Caco-2 (cell line): ENCODE results near the gene MUC5B. TPM values are rescaled to one million over a fixed set of nuclear protein-coding genes. Genes with fewer than 3 reads are reported as not detected.
"Not testable (repeated sequence)": the region's sequence is repeated elsewhere in the genome, so short reads cannot be mapped to it uniquely, and the experiment has no call there.

Source experiments
- BruUV-seq: library from RNA; stranded (reverse); fragments of 400-500 nt; replicated peaks from 2 replicates; lab custom pipeline; 2021; lab: Mats Ljungman, UMichigan
- CTCF ChIA-PET: fragments of 300-600 bp; sonication (Branson Sonifier 250); formaldehyde crosslinking; loops from one replicate; lab custom pipeline; 2022; ENCODE audit warnings: antibody characterized with exemption; lab: Charles Lee
- POLR2A ChIA-PET: fragments of 300-600 bp; sonication (Branson Sonifier 250); formaldehyde crosslinking; loops from one replicate; lab custom pipeline; 2022; ENCODE audit warnings: antibody characterized with exemption; lab: Charles Lee
- DNase-seq, 2 experiments: peaks; one replicate each; pipeline versions ENCODE4 v3.0.0 to v3.0.0-alpha.2; 2020 to 2022
- H3K27me3 ChIP-seq: replicated peaks from 2 replicates; pipeline ENCODE4 v1.6.0; 2011; ENCODE audit warnings: low read length; ENCODE audit not compliant: control insufficient read depth, insufficient read depth
- H3K36me3 ChIP-seq: 2 replicates; pipeline ENCODE4 v1.5.1; 2011; ENCODE audit warnings: low read length; ENCODE audit not compliant: control insufficient read depth, insufficient read depth
- H3K4me1 ChIP-seq: fragments of 250-450 bp; sonication (Bioruptor Pico); 2 replicates; pipeline ENCODE4 v1.5.1; 2020; ENCODE audit warnings: mild to moderate bottlenecking
- H3K4me3 ChIP-seq: 2 replicates; pipeline ENCODE4 v1.5.1; 2011; ENCODE audit warnings: low read depth, mild to moderate bottlenecking, control low read depth, low read length
- H3K9me3 ChIP-seq: fragments of 250-450 bp; sonication (Bioruptor Pico); 2 replicates; pipeline ENCODE4 v1.5.1; 2020; ENCODE audit warnings: mild to moderate bottlenecking, moderate library complexity
- H3K27ac Mint-ChIP-seq: one replicate; pipeline ENCODE4 v1.8.0; 2022; ENCODE audit warnings: mixed read lengths; ENCODE audit not compliant: unreplicated experiment
- H3K27me3 Mint-ChIP-seq: one replicate; pipeline ENCODE4 v1.8.0; 2022; ENCODE audit warnings: mixed read lengths; ENCODE audit not compliant: insufficient read depth, unreplicated experiment
- H3K36me3 Mint-ChIP-seq: one replicate; pipeline ENCODE4 v1.8.0; 2022; ENCODE audit warnings: mild to moderate bottlenecking, mixed read lengths; ENCODE audit not compliant: insufficient read depth, unreplicated experiment
- H3K4me1 Mint-ChIP-seq: one replicate; pipeline ENCODE4 v1.8.0; 2022; ENCODE audit warnings: low read depth, mixed read lengths; ENCODE audit not compliant: unreplicated experiment
- H3K4me3 Mint-ChIP-seq: one replicate; pipeline ENCODE4 v1.8.0; 2022; ENCODE audit warnings: mild to moderate bottlenecking, moderate library complexity, mixed read lengths; ENCODE audit not compliant: unreplicated experiment
- H3K9me3 Mint-ChIP-seq: one replicate; pipeline ENCODE4 v1.8.0; 2022; ENCODE audit warnings: mixed read lengths; ENCODE audit not compliant: unreplicated experiment
- intact Hi-C: fragments of 100-400 bp; cut with micrococcal nuclease; formaldehyde crosslinking; loops from one replicate; pipeline ENCODE4 v1.10.0; 2022; ENCODE audit not compliant: unreplicated experiment
- total RNA-seq: library from RNA; stranded (reverse); gene quantifications from 2 replicates; pipeline ENCODE4 v1.2.3, GENCODE V29; 2022
- TF ChIP-seq, protein P1 (sequence below), 2 experiments: fragments of 200-600 bp in 1 of 2; IDR thresholded peaks; 1 replicate in 1 of 2; 2 replicates in 1 of 2; pipeline versions ENCODE4 v1.5.1 to v1.8.0; 2011 to 2022; ENCODE audit warnings: antibody characterized with exemption in 1 of 2, control low read depth in 1 of 2, inconsistent platforms in 1 of 2, low read depth in 1 of 2, low read length in 1 of 2, mild to moderate bottlenecking in 1 of 2, moderate library complexity in 1 of 2; ENCODE audit not compliant: insufficient read depth in 1 of 2, severe bottlenecking in 1 of 2, unreplicated experiment in 1 of 2

The MUC5B gene
- total RNA-seq, 1 experiment from 2014 or later, result not detected

DNA sequence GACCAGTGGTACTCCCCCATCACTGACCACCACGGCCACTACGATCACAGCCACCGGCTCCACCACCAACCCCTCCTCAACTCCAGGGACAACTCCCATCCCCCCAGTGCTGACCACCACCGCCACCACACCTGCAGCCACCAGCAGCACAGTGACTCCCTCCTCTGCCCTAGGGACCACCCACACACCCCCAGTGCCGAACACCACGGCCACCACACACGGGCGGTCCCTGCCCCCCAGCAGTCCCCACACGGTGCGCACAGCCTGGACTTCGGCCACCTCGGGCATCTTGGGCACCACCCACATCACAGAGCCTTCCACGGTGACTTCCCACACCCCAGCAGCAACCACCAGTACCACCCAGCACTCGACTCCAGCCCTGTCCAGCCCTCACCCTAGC, 24.2 kb downstream of the MUC5B start:
- peaks cover 12% of the 10 kb centered on the region for H3K36me3 Mint-ChIP-seq
- H3K4me3 ChIP-seq, H3K4me3 Mint-ChIP-seq, H3K27ac Mint-ChIP-seq, H3K36me3 ChIP-seq, H3K9me3 ChIP-seq, CTCF ChIA-PET, intact Hi-C loops, H3K27me3 Mint-ChIP-seq, H3K4me1 ChIP-seq, H3K4me1 Mint-ChIP-seq, BruUV-seq, DNase-seq, H3K27me3 ChIP-seq, POLR2A ChIA-PET: not testable (repeated sequence)
- peaks cover 11% of the 10 kb centered on the region for H3K9me3 Mint-ChIP-seq

DNA sequence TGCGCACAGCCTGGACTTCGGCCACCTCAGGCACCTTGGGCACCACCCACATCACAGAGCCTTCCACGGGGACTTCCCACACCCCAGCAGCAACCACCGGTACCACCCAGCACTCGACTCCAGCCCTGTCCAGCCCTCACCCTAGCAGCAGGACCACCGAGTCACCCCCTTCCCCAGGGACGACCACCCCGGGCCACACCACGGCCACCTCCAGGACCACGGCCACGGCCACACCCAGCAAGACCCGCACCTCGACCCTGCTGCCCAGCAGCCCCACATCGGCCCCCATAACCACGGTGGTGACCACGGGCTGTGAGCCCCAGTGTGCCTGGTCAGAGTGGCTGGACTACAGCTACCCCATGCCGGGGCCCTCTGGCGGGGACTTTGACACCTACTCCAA, 26.1 kb downstream of the MUC5B start:
- H3K4me1 Mint-ChIP-seq, H3K36me3 ChIP-seq, POLR2A ChIA-PET, BruUV-seq, DNase-seq, H3K4me3 Mint-ChIP-seq, H3K27me3 ChIP-seq, H3K27ac Mint-ChIP-seq, H3K4me1 ChIP-seq, CTCF ChIA-PET, intact Hi-C loops, H3K9me3 ChIP-seq, H3K4me3 ChIP-seq, H3K27me3 Mint-ChIP-seq: not testable (repeated sequence)
- peaks cover 13% of the 10 kb centered on the region for H3K9me3 Mint-ChIP-seq
- peaks cover 18% of the 10 kb centered on the region for H3K36me3 Mint-ChIP-seq

DNA sequence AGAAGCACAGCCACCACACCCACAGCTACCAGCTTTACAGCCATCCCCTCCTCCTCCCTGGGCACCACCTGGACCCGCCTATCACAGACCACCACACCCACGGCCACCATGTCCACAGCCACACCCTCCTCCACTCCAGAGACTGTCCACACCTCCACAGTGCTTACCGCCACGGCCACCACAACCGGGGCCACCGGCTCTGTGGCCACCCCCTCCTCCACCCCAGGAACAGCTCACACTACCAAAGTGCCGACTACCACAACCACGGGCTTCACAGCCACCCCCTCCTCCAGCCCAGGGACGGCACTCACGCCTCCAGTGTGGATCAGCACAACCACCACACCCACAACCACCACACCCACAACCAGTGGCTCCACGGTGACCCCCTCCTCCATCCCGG, 27.5 kb downstream of the MUC5B start:
- H3K27me3 Mint-ChIP-seq, CTCF ChIA-PET, BruUV-seq: not testable (repeated sequence)

DNA sequence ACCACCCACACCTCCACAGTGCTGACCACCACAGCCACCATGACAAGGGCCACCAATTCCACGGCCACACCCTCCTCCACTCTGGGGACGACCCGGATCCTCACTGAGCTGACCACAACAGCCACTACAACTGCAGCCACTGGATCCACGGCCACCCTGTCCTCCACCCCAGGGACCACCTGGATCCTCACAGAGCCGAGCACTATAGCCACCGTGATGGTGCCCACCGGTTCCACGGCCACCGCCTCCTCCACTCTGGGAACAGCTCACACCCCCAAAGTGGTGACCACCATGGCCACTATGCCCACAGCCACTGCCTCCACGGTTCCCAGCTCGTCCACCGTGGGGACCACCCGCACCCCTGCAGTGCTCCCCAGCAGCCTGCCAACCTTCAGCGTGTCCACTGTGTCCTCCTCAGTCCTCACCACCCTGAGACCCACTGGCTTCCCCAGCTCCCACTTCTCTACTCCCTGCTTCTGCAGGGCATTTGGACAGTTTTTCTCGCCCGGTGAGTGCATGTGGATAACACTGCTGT, 28.4 kb downstream of the MUC5B start:
- Histone ChIP-seq H3K4me1 (no peaks in the 10 kb centered on the region), H3K4me3 (no peak overlapping the region), H3K9me3 (no peaks in the 10 kb centered on the region), H3K27me3 (no peaks in the 10 kb centered on the region), H3K36me3 (no peaks in the 10 kb centered on the region)
- CTCF ChIA-PET, result no interaction called here
- POLR2A ChIA-PET, result no interaction called here
- H3K27ac Mint-ChIP-seq, result no peak overlapping the region
- no peak for DNase-seq
- intact Hi-C loops, result no loop called here
- TF ChIP-seq, protein P1, sequence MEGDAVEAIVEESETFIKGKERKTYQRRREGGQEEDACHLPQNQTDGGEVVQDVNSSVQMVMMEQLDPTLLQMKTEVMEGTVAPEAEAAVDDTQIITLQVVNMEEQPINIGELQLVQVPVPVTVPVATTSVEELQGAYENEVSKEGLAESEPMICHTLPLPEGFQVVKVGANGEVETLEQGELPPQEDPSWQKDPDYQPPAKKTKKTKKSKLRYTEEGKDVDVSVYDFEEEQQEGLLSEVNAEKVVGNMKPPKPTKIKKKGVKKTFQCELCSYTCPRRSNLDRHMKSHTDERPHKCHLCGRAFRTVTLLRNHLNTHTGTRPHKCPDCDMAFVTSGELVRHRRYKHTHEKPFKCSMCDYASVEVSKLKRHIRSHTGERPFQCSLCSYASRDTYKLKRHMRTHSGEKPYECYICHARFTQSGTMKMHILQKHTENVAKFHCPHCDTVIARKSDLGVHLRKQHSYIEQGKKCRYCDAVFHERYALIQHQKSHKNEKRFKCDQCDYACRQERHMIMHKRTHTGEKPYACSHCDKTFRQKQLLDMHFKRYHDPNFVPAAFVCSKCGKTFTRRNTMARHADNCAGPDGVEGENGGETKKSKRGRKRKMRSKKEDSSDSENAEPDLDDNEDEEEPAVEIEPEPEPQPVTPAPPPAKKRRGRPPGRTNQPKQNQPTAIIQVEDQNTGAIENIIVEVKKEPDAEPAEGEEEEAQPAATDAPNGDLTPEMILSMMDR (IDR thresholded peaks at IDR 0.05; ENCODE audit: insufficient read depth in 1 of 2, low read depth in 1 of 2, low read length in 1 of 2, severe bottlenecking in 1 of 2, unreplicated experiment in 1 of 2), result no peak
- H3K9me3 Mint-ChIP-seq, result peaks cover 13% of the 10 kb centered on the region
- H3K4me1 Mint-ChIP-seq, result no peaks in the 10 kb centered on the region
- no peak overlapping the region for H3K4me3 Mint-ChIP-seq
- H3K36me3 Mint-ChIP-seq, result peaks cover 22% of the 10 kb centered on the region
- no peaks in the 10 kb centered on the region for H3K27me3 Mint-ChIP-seq
- no TSS peak for BruUV-seq

More for the DNA sequence above, 27.5 kb downstream of the MUC5B start:
- H3K4me1 ChIP-seq, H3K9me3 ChIP-seq, H3K4me1 Mint-ChIP-seq, intact Hi-C loops, H3K4me3 Mint-ChIP-seq, POLR2A ChIA-PET, DNase-seq, H3K27me3 ChIP-seq, H3K36me3 ChIP-seq, H3K4me3 ChIP-seq, H3K27ac Mint-ChIP-seq: not testable (repeated sequence)
- Mint-ChIP-seq H3K9me3 (peaks cover 13% of the 10 kb centered on the region), H3K36me3 (peaks cover 22% of the 10 kb centered on the region)
